Colonic mucosa (tissue), 4 donors: ENCODE results near the gene CFAP70. TPM values are rescaled to one million over a fixed set of nuclear protein-coding genes. Genes with fewer than 3 reads are reported as not detected.
A peak's percentile ranks its signal among the peaks of the same experiment; 100 is the strongest.

Experiments
- DNase-seq: peaks from one replicate; pipeline ENCODE4 v3.0.0-alpha.2; 2020
- H3K27ac ChIP-seq: fragments of 200-600 bp; one replicate; pipeline ENCODE4 v1.8.0; 2021
- H3K27me3 ChIP-seq: fragments of 200-600 bp; one replicate; pipeline ENCODE4 v1.8.0; 2021
- H3K36me3 ChIP-seq: fragments of 200-600 bp; one replicate; pipeline ENCODE4 v1.8.0; 2021
- H3K4me1 ChIP-seq: fragments of 200-600 bp; one replicate; pipeline ENCODE4 v1.8.0; 2021; ENCODE audit warnings: mild to moderate bottlenecking
- H3K4me3 ChIP-seq: fragments of 200-600 bp; one replicate; pipeline ENCODE4 v1.8.0; 2021
- H3K9ac ChIP-seq, 2 donors: one replicate each; pipeline ENCODE4 v1.7.0; 2013; ENCODE audit warnings: control low read depth in 2 of 2, low read depth in 2 of 2, low read length in 2 of 2
- H3K9me3 ChIP-seq: fragments of 200-600 bp; one replicate; pipeline ENCODE4 v1.8.0; 2021
- intact Hi-C: fragments of 100-400 bp; cut with DNase I; formaldehyde crosslinking; loops from one replicate; pipeline ENCODE4 v1.14.1; 2022
- total RNA-seq, 2 donors: library from RNA; stranded (reverse); fragmentation: NEBNext Ultra II Directional in 1 of 2; extraction: Animal tissue kit (Norgen Biotek cat#: 25700) in 1 of 2; gene quantifications; one replicate each; pipeline ENCODE4 v1.2.1, GENCODE V29; 2021
- TF ChIP-seq, protein P1 (sequence below): fragments of 200-600 bp; IDR thresholded peaks from one replicate; pipeline ENCODE4 v1.8.0; 2022; ENCODE audit warnings: antibody characterized with exemption, mild to moderate bottlenecking
- donor health status: healthy.
- donor health status: DM: no; HTN: no; CAD: no.
- donor health status: DM: no; HTN: no; CAD: no.

The CFAP70 gene
- total RNA-seq: under 1 TPM; 0.64 to 0.72 TPM

DNA sequence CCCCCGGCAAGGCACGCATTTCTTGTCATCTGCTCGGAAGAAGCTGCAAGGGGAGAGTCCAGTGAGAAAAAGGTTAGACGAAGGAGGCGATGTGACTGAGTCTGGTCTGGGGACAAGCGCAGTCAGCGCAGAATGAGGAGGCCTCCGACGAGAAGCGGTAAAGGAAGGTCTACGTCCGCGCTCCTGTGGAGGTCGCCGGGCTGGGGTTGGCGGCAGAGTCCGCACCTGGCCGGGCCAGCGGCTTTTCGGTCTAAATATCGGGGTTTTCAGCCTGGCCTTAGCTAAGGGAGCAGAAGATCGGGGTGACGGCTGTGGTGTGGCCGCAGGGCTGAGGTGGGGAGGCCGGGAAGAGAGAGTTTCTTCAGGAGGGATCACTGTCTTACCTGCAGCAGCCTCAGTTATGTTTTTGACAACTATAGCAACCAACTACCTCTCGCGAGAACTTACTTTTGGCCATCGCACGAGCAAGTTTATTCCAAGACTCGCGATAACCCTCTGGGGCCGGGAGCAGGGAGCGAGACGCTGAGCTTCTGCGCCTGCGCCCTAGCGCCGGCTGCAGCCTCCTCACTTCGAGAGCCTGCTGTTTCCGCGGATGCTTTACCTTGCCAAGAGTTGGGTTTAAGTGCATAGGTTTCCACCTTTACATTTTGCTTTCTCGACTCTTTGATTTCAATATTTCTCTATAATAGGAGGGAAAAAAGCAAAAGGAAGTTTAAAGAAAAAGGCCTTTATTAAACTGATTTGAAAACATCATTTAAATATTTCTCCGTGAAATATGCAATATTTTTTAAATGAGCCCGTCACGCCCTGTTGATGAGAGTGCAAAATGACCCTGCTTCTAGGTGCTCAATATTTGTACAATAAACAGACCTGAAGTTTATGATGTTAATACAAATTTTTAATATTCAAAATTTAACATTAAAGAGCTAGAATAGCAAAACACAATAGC lies at the start of gene CFAP70:
Gene CFAP70 (minus strand): TSS at position 534 of the 949 bp plus-strand sequence. CDS start 4,068 bp downstream, outside the sequence.
- Histone ChIP-seq H3K27me3 (no peaks in the 10 kb centered on the region), H3K27ac (no peak within 1 kb of the TSS), H3K4me1 (peaks cover 3% of the 10 kb centered on the region), H3K4me3 (peak within 1 kb of the TSS; percentile 70), H3K36me3 (no peaks in the 10 kb centered on the region), H3K9me3 (no peaks in the 10 kb centered on the region), H3K9ac (peak within 1 kb of the TSS; percentile 78 to 90)
- intact Hi-C loops: no loop called here
- DNase-seq: peak; percentile 94
- TF ChIP-seq, protein P1, sequence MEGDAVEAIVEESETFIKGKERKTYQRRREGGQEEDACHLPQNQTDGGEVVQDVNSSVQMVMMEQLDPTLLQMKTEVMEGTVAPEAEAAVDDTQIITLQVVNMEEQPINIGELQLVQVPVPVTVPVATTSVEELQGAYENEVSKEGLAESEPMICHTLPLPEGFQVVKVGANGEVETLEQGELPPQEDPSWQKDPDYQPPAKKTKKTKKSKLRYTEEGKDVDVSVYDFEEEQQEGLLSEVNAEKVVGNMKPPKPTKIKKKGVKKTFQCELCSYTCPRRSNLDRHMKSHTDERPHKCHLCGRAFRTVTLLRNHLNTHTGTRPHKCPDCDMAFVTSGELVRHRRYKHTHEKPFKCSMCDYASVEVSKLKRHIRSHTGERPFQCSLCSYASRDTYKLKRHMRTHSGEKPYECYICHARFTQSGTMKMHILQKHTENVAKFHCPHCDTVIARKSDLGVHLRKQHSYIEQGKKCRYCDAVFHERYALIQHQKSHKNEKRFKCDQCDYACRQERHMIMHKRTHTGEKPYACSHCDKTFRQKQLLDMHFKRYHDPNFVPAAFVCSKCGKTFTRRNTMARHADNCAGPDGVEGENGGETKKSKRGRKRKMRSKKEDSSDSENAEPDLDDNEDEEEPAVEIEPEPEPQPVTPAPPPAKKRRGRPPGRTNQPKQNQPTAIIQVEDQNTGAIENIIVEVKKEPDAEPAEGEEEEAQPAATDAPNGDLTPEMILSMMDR: no peak

DNA sequence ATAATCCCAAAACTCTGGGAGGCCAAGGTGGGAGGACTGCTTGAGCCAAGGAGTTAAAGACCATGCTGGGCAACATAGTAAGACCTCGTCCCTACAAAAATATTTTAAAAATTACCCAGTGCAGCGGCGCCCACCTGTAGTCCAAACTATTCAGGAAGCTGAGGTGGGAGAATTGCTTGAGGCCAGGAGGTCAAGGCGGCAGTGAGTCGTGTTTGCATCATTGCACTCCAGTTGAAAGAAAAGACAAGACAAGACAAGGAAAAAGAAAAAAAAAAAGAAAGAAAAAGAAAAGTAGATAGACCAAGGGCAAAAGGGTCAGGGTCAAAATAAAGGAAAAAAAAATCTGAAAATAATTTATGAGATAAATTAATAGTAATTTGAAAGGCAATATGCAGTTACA lies 49.4 kb upstream of the CFAP70 start:
- intact Hi-C loops: no loop called here
- DNase-seq: no peak
- no peaks in the 10 kb centered on the region for H3K36me3 ChIP-seq
- no peaks in the 10 kb centered on the region for H3K9me3 ChIP-seq
- no peak overlapping the region for H3K9ac ChIP-seq
- no peaks in the 10 kb centered on the region for H3K27me3 ChIP-seq
- H3K4me3 ChIP-seq: no peak overlapping the region
- H3K4me1 ChIP-seq: peaks cover 3% of the 10 kb centered on the region
- no peak overlapping the region for H3K27ac ChIP-seq
- TF ChIP-seq, protein P1: no peak

DNA sequence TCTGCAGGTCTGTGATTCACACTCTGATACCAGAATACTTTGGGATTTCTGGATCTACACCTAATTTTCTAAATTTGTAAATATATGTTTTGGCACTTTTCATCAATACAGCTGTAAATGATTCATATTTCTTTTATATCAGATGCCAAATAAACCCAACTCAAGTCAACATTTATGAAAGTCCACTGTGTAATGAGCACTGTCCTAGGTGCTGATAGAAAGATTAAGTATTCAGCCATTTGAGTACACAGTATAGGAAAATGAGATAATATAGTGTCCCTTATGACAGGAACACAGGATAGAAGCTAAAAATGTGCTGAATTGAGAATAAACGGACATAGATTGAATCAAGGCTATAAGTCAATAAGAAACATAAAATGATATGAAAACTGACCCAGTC lies 48.8 kb upstream of the CFAP70 start:
- DNase-seq: no peak
- Histone ChIP-seq H3K27ac (no peak overlapping the region), H3K9ac (no peak overlapping the region), H3K9me3 (no peaks in the 10 kb centered on the region), H3K4me1 (peaks cover 3% of the 10 kb centered on the region), H3K4me3 (no peak overlapping the region), H3K36me3 (no peaks in the 10 kb centered on the region), H3K27me3 (no peaks in the 10 kb centered on the region)
- TF ChIP-seq, protein P1: no peak
- intact Hi-C loops: no loop called here

DNA sequence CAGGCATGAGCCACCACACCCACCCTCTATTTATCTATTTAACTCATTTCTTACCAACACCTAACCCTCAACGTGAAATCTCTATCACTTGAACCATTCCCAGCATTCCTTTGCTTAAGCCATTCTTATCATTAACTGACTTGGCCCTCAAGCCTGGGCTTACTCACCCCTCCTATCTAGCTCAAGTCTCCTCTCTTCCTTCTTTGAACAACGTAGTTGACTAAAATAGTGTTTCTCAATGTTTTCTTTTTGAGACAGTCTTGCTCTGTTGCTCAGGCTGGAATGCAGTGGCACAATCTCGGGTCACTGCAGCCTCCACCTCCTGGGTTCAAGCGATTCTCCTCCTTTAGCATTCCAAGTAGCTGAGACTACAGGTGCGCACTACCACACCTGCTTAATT lies 48.2 kb upstream of the CFAP70 start:
- TF ChIP-seq, protein P1: no peak
- peaks cover 3% of the 10 kb centered on the region for H3K4me1 ChIP-seq

DNA sequence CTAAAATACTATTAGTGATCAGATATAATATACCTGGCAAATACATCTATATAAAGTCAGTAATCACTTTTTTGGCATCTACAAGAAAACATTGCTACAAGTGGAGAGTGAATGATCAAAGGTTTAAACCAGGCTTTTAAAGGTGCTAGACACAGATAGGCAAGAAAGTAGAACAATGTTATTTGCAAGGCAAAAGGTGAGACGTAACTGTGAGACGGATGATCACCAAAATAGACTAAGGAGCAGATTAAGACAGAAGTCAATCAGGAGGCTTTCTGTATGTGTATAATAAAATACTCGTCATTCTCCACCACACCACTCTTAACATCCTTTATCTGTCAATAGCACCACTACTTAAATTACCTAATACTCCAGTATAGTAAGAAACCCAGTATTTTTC lies 46.9 kb upstream of the CFAP70 start:
- Histone ChIP-seq H3K9ac (no peak overlapping the region), H3K36me3 (no peaks in the 10 kb centered on the region), H3K9me3 (no peaks in the 10 kb centered on the region), H3K4me1 (peaks cover 3% of the 10 kb centered on the region), H3K27ac (no peak overlapping the region), H3K27me3 (no peaks in the 10 kb centered on the region), H3K4me3 (no peak overlapping the region)
- intact Hi-C loops: no loop called here
- no peak for DNase-seq
- TF ChIP-seq, protein P1: no peak

More for the DNA sequence above, 48.2 kb upstream of the CFAP70 start:
- Histone ChIP-seq H3K36me3 (no peaks in the 10 kb centered on the region), H3K27ac (no peak overlapping the region), H3K9me3 (no peaks in the 10 kb centered on the region), H3K4me3 (no peak overlapping the region), H3K27me3 (no peaks in the 10 kb centered on the region), H3K9ac (no peak overlapping the region)
- intact Hi-C loops: no loop called here
- no peak for DNase-seq
